Central memory CD4-positive, alpha-beta T cell (primary cell): ENCODE results near the gene ZNF143.
"Not testable (repeated sequence)": the region's sequence is repeated elsewhere in the genome, so short reads cannot be mapped to it uniquely, and the experiment has no call there.

ENCODE experiments used
- DNase-seq: peaks from one replicate; pipeline ENCODE4 v3.0.0; 2022

ZNF143 gene

GRCh38 chr11:9549216-9549615, 88.4 kb downstream of the ZNF143 start:
- not testable (repeated sequence) for DNase-seq

- DNase-seq: no peak
These were observed 89.4 kb downstream of the ZNF143 start for GRCh38 chr11:9550191-9550628.

- no peak for DNase-seq
These were observed 100.6 kb downstream of the ZNF143 start for GRCh38 chr11:9561279-9561982.

GRCh38 chr11:9562716-9563115, 101.9 kb downstream of the ZNF143 start:
- no peak for DNase-seq

- no peak for DNase-seq
These were observed 102.5 kb downstream of the ZNF143 start for GRCh38 chr11:9563196-9563730.

DNA sequence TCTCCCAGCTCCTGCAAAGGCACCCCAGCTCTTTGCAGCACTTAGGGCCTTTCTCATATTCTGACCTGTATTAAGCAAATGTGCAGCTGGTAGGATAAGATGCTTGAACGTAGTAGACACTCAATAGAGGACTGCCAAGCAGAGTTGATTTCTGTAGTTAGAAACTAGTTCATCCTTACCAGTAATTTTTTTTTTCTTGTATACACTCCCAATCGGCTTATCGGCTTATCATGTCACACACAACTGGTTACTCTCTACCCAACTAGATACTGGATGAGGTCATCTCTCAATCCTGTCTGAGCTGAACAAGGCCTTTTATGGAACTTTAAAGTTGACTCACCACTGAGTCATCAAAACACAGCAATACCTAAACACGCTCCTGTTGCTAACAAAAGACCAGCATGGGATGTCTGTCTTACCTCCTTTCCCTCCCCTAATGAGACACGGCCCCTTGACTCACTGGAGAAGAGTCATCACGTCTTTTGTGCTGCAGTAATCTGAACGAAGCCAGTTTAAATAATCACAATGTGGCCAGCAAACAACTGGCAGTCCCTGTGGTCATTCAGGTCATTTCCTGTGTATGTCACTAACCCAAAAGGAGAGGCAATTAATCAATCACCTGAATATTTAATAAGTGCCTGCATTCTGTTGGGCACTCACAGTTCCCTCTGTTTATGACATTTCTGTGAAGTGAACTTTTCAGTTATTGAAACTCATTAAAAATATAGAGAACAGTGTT, 105.2 kb downstream of the ZNF143 start:
- DNase-seq: peak; percentile 42

DNA sequence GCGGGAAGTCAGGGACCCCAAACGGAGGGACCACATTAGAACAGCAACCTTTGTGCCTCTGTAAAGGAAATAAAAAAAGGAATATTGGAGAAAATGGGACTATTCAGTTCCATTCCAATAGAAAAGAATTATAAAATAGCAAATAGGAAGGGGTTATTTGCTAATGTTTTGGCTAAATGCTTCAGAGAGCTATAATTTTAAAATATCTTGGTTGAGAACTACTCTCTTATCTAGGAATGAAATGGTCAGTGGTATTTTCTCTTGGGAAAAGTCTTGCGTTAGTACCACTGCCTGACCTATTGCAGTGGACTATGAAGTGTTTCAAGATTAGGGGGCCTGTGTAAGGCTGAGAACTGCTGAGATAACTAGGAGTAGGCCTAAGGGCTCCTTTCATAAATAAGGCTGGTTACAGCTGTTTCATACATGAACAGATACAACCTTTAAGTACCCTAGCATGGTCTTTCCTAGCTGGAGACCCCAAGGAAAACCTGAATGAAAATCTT, 105.8 kb downstream of the ZNF143 start:
- no peak for DNase-seq

GRCh38 chr11:9567401-9567800, 106.6 kb downstream of the ZNF143 start:
- DNase-seq: no peak

DNA sequence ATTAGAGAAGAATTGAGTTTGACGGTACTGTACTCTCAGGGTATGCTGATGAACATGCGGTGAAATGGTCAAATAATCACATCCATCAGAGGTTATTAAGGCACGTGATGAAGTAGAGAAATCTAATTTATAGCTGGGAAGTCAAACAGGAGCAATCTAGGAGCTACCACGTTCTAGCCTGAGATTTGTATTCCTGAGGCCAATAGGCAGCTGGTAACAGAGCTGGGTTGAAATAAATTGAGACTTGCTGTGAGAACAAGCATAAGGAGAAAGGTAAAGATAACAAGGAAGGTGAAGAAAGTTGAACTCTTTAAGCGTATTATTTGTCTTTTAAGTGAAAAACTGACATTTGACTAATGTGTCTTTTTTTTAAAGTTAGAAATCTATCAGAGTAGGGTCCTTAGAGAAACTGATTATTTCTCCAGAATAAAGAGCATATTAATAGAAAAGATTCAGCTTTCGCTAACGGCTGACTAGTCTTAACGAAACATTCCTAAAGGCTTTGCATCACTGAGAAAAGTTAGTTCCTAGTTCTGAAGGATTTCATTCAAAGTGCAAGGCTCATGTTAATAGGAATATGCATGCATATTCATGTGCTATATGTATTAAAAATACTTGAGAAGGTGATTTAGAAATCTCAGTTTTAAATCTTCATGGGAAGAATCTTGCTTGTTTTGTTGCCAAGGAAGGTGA, 107.5 kb downstream of the ZNF143 start:
- no peak for DNase-seq

GRCh38 chr11:9568854-9569587, 108.2 kb downstream of the ZNF143 start:
- peak; percentile 43 for DNase-seq

- no peak for DNase-seq
These were observed 108.9 kb downstream of the ZNF143 start for GRCh38 chr11:9569588-9570164.

DNA sequence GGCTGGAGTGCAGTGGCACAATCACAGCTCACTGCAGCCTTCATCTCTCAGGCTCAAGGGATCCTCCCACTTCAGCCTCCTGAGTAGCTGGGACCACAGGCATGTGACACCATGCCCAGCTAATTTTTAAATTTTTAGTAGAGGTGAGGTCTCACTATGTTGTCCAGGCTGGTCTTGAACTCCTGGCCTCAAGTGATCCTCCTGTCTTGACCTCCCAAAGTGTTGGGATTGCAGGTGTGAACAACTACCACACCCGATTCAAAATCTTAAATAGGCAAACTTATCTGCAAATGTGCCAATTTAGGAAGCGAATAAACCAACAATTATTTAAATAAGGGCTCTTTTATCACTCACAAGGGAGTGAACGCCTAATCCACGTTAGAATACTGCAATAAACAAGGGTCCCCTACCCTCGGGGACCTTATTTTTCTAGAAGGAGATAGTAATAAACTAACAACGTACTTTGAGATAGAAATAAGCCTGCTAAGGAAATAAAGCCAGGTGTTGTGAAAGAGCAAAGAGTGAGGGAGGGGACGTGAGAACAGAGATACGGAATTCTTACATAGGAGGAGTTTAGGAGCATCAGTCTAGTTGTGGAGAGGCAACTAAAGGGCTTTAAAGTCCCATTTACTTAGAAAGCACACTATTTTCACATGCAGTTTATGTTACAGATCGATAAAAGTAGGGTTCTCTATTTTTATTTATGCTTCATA, 109.7 kb downstream of the ZNF143 start:
- DNase-seq: no peak

DNA sequence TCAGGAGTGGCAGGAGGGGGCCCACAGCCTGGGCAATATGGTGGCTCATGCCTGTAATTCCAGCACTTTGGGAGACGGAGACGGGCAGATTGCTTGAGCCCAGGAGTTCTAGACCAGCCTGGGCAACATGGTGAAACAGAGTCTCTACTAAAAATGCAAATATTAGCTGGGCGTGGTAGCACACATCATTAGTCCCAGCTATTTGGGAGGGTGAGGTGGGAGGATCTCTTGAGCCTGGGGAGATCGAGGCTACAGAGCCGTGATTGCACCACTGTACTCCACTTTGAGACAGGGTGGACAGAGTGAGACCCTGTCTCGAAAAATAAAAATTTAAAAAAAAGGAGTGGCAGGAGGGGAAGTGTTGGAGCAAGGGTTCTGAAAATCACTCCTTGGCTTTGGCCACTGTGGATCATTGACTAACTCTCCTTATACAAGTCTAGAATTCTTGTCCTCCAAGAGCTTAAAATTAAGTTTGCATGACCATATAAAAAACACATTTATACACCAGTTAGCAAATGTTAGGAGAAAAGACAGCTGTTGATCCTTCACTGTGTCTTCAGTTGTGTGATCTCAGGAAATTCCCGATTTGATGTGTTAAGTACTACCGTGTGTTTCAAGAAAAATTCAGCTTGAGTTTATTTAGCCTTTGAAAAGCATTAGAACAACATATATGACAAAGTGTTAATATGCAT, 110.4 kb downstream of the ZNF143 start:
- no peak for DNase-seq

DNA sequence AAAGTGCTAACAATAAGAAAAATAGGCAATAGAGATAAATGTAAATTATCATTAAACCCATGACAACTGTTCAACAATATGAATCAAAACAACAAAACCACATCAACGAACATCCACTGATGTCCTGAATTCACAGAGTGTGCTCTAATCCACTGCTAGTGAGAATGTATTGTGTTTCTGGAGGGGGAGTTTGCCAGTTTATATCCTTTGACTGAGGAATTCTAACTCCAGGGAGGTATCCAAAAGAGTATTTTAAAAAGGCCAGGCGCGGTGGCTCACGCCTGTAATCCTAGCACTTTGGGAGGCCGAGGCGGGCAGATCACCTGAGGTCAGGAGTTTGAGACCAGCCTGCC, 110.9 kb downstream of the ZNF143 start:
- DNase-seq: no peak

GRCh38 chr11:9573052-9573774, 112.4 kb downstream of the ZNF143 start, which contains the start of gene WEE1:
Gene WEE1 (plus strand): TSS chr11:9573670. CDS start chr11:9573934, 264 bp downstream.
- peak; percentile 95 for DNase-seq

DNA sequence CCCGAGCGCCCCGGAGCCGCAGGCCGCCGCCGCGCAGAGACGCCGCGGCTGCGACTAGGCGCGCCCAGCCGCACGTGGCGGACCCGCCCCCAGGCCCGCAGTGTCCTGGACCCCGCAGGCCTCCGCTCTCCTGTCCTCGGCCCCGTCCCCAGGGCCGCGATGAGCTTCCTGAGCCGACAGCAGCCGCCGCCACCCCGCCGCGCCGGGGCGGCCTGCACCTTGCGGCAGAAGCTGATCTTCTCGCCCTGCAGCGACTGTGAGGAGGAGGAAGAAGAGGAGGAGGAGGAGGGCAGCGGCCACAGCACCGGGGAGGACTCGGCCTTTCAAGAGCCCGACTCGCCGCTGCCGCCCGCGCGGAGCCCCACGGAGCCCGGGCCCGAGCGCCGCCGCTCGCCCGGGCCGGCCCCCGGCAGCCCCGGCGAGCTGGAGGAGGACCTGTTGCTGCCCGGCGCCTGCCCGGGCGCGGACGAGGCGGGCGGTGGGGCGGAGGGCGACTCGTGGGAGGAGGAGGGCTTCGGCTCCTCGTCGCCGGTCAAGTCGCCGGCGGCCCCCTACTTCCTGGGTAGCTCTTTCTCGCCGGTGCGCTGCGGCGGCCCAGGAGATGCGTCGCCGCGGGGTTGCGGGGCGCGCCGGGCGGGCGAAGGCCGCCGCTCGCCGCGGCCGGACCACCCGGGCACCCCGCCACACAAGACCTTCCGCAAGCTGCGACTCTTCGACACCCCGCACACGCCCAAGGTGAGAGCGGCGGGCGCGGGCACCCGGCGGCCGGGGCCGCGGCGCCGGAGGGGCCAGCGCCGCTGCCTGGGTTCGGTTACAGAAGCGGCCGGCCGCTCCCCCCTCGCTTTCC, 113.2 kb downstream of the ZNF143 start:
- DNase-seq: no peak

DNA sequence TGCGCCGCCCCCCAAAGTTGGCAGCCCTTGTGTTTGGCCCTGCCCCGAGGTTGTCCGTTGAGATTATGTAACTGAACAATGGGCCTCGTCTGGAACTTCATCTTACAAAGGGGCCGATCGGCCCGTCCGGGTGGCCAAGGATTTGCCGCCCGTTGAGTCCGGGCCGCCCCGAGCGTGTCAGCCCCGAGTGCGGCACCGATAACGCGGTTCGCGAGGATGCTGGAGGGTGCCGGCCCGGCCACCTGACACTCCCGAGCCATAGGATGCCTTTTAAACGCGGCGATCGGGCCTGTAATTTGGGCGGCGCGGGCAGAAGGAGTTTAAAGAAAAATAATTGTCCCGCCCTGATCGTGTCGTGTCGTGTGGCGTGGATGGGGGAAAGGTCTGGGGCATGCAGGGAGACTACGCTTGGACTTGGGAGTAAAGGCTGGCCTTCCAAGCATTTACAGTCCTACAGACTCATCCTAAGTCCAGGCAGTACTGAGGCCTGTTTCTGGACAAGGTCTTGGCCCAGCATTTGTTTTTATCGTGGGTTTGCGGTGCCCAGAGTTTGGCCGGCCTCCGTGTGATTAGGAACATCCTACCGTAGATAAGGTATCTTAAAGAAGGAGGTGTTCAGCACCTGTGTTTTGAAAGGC, 113.9 kb downstream of the ZNF143 start:
- DNase-seq: peak; percentile 19
